Gastrocnemius medialis (tissue), 4 donors: Measurements from ENCODE around the gene NDRG2.

Experiments
- POLR2A ChIP-seq, 2 donors: fragments of 450-650 bp; IDR thresholded peaks; one replicate each; pipeline ENCODE4 v1.6.1; 2017; ENCODE audit warnings: antibody characterized with exemption in 2 of 2, mild to moderate bottlenecking in 2 of 2, moderate library complexity in 2 of 2
- TF ChIP-seq, protein P1 (sequence below), 5 experiments: fragments of 450-650 bp in 3 of 5; fragments of 200-600 bp in 2 of 5; sonication (generic) in 2 of 5; IDR thresholded peaks in 4 of 5; conservative IDR thresholded peaks in 1 of 5; 1 replicate in 4 of 5; 2 replicates in 1 of 5; pipeline ENCODE4 v1.5.1; 2016 to 2019; ENCODE audit warnings: antibody characterized with exemption in 5 of 5, mild to moderate bottlenecking in 3 of 5, moderate library complexity in 3 of 5

- TF ChIP-seq, protein P1, sequence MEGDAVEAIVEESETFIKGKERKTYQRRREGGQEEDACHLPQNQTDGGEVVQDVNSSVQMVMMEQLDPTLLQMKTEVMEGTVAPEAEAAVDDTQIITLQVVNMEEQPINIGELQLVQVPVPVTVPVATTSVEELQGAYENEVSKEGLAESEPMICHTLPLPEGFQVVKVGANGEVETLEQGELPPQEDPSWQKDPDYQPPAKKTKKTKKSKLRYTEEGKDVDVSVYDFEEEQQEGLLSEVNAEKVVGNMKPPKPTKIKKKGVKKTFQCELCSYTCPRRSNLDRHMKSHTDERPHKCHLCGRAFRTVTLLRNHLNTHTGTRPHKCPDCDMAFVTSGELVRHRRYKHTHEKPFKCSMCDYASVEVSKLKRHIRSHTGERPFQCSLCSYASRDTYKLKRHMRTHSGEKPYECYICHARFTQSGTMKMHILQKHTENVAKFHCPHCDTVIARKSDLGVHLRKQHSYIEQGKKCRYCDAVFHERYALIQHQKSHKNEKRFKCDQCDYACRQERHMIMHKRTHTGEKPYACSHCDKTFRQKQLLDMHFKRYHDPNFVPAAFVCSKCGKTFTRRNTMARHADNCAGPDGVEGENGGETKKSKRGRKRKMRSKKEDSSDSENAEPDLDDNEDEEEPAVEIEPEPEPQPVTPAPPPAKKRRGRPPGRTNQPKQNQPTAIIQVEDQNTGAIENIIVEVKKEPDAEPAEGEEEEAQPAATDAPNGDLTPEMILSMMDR (IDR thresholded peaks at IDR 0.05 in 4 of 5, conservative IDR thresholded peaks at IDR 0.05 in 1 of 5), result no peak
- TF ChIP-seq POLR2A (IDR thresholded peaks at IDR 0.05), result no peak
These were observed 53.2 kb downstream of the NDRG2 start for GRCh38 chr14:20971705-20972021.
